Measurements from ENCODE around the gene EED.
A peak's percentile ranks its signal among the peaks of the same experiment; 100 is the strongest.

Gene EED

DNA sequence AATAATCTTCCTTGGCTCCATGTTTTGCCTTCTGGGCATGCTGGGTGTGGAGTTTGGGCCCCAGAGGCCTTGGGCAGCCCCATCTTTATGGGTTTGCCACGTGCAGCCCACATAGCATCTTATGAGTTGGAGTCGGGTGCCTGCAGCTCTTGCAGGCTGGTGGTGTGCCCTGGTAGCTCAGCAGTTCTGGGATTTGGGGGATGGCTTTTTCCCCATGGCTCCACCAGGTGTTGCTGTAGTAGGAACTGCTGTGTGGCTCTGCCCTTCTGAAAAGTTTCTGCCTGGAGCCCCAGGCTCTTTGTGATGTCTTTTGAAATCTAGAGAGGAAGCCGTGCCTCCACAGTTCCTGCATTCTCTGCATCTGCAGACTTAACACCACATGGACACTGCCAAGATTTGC is 16.8 kb downstream of the EED start:
- H3K9me3 Mint-ChIP-seq = no peaks in the 10 kb centered on the region
- peaks cover 6% of the 10 kb centered on the region for H3K4me1 Mint-ChIP-seq
- H3K27ac Mint-ChIP-seq = no peak overlapping the region
- no peak for TF ChIP-seq CTCF (IDR thresholded peaks at IDR 0.05; ENCODE audit: unreplicated experiment in 3 of 3)
- peaks cover 56% of the 10 kb centered on the region for H3K36me3 Mint-ChIP-seq (ENCODE audit: low read depth)
- no peak overlapping the region for H3K4me3 Mint-ChIP-seq
- H3K27me3 Mint-ChIP-seq (ENCODE audit: low read depth) = no peaks in the 10 kb centered on the region

- Mint-ChIP-seq H3K36me3 (ENCODE audit: low read depth) (peaks cover 47% of the 10 kb centered on the region), H3K27ac (no peak overlapping the region), H3K4me3 (no peak overlapping the region), H3K4me1 (peaks cover 6% of the 10 kb centered on the region), H3K27me3 (ENCODE audit: low read depth) (no peaks in the 10 kb centered on the region), H3K9me3 (no peaks in the 10 kb centered on the region)
- no peak for TF ChIP-seq CTCF (IDR thresholded peaks at IDR 0.05; ENCODE audit: unreplicated experiment in 3 of 3)
Observed at GRCh38 chr11:86262387-86262786, 17.8 kb downstream of the EED start.

GRCh38 chr11:86264649-86265048 is 20.1 kb downstream of the EED start:
- no peaks in the 10 kb centered on the region for H3K27me3 Mint-ChIP-seq (ENCODE audit: low read depth)
- peaks cover 6% of the 10 kb centered on the region for H3K4me1 Mint-ChIP-seq
- H3K4me3 Mint-ChIP-seq = no peak overlapping the region
- TF ChIP-seq CTCF (IDR thresholded peaks at IDR 0.05; ENCODE audit: unreplicated experiment in 3 of 3) = no peak
- H3K36me3 Mint-ChIP-seq (ENCODE audit: low read depth) = peaks cover 54% of the 10 kb centered on the region
- no peaks in the 10 kb centered on the region for H3K9me3 Mint-ChIP-seq
- no peak overlapping the region for H3K27ac Mint-ChIP-seq

DNA sequence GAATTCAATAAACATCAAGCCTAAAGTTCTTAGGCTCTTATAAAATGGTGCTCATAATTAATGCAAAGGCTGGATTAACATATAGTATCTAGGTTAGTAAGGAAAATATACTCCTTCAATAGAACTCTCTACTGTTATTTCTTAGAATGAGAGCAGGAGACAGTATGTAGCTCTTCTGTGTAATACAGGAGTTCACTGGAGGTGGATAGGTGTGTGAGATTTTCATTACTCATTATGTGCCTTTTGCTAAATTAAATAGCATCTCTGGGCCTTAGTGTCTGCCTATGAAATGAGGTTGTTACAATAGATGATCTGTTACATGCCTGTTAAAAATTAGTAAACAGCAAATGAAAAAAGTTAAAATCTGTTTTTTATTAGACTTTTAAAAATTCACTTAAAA is 20.6 kb downstream of the EED start:
- no peak for TF ChIP-seq CTCF (IDR thresholded peaks at IDR 0.05; ENCODE audit: unreplicated experiment in 3 of 3)
- H3K9me3 Mint-ChIP-seq = no peaks in the 10 kb centered on the region
- H3K27ac Mint-ChIP-seq = no peak overlapping the region
- no peak overlapping the region for H3K4me3 Mint-ChIP-seq
- H3K4me1 Mint-ChIP-seq = peaks cover 6% of the 10 kb centered on the region
- no peaks in the 10 kb centered on the region for H3K27me3 Mint-ChIP-seq (ENCODE audit: low read depth)
- peaks cover 57% of the 10 kb centered on the region for H3K36me3 Mint-ChIP-seq (ENCODE audit: low read depth)

GRCh38 chr11:86269645-86270044 is 25.1 kb downstream of the EED start:
- Mint-ChIP-seq H3K4me1 (peaks cover 6% of the 10 kb centered on the region), H3K9me3 (no peaks in the 10 kb centered on the region), H3K4me3 (no peak overlapping the region), H3K27ac (peak overlapping the region in 1 of 3 experiments; percentile 40), H3K36me3 (ENCODE audit: low read depth) (peaks cover 53% of the 10 kb centered on the region), H3K27me3 (ENCODE audit: low read depth) (no peaks in the 10 kb centered on the region)
- TF ChIP-seq CTCF (IDR thresholded peaks at IDR 0.05; ENCODE audit: unreplicated experiment in 3 of 3) = no peak

- Mint-ChIP-seq H3K27ac (no peak overlapping the region), H3K4me3 (no peak overlapping the region), H3K4me1 (no peaks in the 10 kb centered on the region), H3K9me3 (no peaks in the 10 kb centered on the region), H3K27me3 (ENCODE audit: low read depth) (no peaks in the 10 kb centered on the region), H3K36me3 (ENCODE audit: low read depth) (peaks cover 65% of the 10 kb centered on the region)
- no peak for TF ChIP-seq CTCF (IDR thresholded peaks at IDR 0.05; ENCODE audit: unreplicated experiment in 3 of 3)
Observed at GRCh38 chr11:86274503-86274902, 29.9 kb downstream of the EED start.

All from nephron (organoid).